HG03558 (cell line): Measurements from ENCODE around the gene CRYM.
"Not testable (repeated sequence)": the region's sequence is repeated elsewhere in the genome, so short reads cannot be mapped to it uniquely, and the experiment has no call there.

ENCODE experiments used
- ATAC-seq: cut with Tn5 transposase; IDR thresholded peaks from one replicate; pipeline ENCODE4 v1.9.1; 2021; ENCODE audit warnings: moderate number of reproducible peaks; ENCODE audit not compliant: unreplicated experiment; ENCODE audit errors: extremely low read depth

CRYM gene

GRCh38 chr16:21277927-21278706 is at the start of gene CRYM:
CRYM (minus strand) TSS chr16:21278290; CDS start chr16:21278251, 39 bp downstream.
- no peak for ATAC-seq

DNA sequence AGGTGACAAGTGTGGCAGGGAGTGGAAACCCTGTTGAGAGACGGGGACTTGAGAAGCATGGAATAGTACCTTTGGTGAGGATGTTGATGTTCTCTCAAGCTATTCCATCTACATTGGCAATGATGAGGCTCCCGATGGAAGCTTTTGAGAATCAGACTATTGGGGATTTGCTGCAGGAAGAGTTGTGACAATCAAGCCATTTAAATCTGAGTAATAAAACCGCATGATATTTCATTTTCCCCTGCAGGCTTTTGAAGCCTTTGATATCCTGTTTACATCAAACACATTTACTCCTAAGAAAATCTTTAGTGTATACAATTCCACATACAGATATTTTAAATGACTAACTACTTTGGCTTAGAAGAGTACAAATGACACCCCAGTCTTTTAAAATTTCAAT is 49.0 kb upstream of the CRYM start:
- no peak for ATAC-seq

DNA sequence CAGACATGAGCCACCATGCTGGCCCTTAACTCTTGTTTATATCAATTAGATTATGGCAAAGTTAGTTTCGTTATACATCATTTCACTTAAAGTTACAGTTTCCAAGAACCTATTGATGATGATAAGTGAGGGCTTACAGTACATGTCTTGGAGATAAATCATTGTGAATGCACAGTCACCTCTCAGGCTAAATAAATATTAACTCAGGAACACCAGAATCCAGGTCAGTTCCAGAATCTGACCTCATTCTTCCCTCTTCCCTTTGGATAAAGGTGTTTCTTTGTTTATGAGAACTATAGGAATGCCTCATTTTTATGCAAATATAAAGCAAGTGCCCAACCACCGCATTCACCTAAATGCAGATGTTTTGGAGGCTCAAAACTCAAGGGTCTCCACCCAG is 48.4 kb upstream of the CRYM start:
- ATAC-seq: no peak

DNA sequence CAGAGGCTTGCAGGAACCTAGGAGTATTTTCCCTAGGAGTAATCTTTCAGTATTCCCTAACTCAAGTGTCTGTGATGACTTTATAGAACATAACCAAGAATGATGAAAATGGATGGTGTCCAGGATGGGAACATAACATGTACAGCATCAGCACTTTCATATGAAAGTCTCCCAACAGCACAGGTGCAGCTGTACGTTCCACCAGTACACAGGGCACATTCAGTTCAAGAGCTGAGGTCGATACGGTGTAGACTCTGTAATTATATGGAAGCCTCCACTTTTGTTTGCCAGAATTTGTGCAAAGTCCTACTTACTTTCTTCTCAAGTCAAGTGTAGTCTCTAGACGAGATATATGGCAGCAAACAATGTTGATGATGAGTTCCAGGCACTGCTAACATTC is 46.2 kb upstream of the CRYM start:
- ATAC-seq: no peak

DNA sequence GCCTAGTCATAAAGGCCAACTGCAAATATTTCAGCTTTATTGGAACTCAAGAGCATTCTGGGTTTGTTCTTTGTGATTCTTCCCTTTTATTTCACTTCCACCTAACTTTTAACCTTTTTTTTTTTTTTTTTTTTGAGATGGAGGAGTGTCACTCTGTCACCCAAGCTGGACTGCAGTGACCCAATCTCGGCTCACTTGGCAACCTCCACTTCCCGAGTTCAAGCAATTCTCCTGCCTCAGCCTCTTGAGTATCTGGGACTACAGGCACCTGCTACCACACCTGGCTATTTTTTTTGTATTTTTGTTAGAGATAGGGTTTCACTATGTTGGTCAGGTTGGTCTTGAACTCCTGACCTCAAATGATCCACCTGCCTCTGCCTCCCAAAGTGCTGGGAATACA is 44.2 kb upstream of the CRYM start:
- ATAC-seq: not testable (repeated sequence)

DNA sequence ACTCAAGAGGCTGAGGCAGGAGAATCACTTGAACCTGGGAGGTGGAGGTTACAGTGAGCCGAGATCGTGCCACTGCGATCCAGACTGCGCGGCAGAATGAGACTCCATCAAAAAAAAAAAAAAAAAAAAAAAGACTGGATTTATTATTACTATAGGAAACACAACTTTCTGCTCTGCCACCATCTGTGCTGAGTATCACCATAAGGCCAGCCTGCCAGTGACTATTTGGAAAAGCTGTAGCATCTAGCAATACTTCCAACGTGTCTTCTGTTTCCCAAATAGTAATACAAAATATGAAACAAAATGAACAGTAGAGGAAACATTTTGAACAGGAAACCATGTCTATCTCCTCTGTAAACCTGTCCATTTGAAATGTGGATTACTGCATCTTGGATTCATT is 43.6 kb upstream of the CRYM start:
- ATAC-seq: no peak

- no peak for ATAC-seq
These were observed 36.2 kb upstream of the CRYM start for GRCh38 chr16:21314339-21314738.

DNA sequence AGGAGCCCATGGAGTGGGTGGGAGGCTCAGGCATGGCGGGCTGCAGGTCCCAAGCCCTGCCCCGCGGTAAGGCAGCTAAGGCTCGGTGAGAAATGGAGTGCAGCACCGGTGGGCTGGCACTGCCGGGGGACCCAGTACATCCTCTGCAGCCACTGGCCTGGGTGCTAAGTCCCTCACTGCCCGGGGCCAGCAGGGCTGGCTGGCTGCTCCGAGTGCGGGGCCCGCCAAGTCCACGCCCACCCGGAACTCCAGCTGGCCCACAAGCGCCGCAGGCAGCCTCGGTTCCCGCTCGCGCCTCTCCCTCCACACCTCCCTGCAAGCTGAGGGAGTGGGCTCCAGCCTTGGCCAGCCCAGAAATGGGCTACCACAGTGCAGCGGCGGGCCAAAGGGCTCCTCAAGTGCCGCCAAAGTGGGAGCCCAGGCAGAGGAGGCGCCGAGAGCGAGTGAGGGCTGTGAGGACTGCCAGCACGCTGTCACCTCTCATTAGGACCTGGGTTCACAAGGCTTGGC is 34.8 kb upstream of the CRYM start:
- not testable (repeated sequence) for ATAC-seq

- ATAC-seq: not testable (repeated sequence)
These were observed 34.0 kb upstream of the CRYM start for GRCh38 chr16:21312046-21312445.

GRCh38 chr16:21306712-21307111 is 28.6 kb upstream of the CRYM start:
- ATAC-seq: not testable (repeated sequence)

DNA sequence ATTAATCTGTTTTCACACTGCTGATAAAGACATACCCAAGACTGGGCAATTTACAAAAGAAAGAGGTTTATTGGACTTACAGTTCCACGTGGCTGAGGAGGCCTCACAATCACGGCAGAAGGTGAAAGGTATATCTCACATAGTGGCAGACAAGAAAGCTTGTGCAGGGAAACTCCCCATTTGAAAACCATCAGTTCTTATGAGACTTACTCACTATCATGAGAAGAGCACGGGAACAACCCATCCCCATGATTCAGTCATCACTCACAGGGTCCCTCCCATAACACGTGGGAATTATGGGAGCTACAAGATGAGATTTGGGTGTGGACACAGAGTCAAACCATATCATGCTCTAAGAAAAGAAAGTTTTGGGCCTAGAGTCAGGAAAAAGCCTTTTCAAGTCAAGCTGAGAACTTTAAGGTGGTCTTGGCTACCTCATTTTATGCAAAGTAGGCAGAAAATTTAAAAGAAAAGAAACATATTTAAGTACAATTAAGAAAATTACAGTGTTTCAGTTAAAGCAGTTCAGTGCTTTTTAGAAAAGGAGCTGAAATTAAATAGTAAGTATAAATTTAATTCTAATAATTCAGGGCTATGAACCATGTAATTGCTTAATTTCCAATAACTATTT is 24.9 kb upstream of the CRYM start:
- ATAC-seq: no peak

DNA sequence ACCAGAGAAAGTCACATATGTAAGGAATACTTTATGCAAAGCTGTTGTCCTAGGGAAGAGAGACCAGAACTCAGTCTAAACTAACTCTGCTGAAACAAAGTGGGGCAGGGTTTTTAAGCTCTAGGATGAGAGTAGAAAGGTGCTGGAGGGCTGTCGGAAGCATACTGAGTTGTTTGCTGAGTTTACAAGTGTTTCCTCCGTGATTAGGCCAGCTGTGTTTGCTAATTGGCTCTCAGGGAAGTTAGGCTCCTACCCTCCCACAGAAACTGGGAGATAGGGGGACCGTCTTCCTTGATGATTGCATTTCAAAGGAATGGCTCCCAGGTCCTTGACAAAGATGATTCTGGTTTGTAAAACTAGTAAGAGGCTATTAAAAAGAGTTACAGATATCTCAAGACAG is 24.4 kb upstream of the CRYM start:
- ATAC-seq: no peak

DNA sequence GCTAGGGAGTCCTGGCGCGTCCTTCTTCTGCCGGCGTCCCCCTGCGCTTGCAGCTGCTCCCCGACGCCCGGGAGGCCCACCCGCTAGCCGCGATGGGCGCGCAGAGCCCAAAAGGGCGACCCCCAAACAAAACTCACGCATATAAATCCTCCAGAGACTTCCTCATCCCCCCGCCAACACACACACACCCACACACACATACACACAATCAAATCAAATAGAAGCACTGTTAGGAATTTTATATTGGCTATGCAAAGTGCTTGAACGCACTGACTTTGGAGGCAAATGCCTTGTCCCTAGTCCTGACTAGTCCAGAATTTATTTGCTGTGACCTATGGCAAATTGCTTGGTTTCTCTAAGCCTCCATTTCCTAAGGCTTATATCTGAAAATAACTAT is 23.8 kb upstream of the CRYM start:
- ATAC-seq: no peak

GRCh38 chr16:21301168-21301894 is 23.2 kb upstream of the CRYM start:
- ATAC-seq: no peak

DNA sequence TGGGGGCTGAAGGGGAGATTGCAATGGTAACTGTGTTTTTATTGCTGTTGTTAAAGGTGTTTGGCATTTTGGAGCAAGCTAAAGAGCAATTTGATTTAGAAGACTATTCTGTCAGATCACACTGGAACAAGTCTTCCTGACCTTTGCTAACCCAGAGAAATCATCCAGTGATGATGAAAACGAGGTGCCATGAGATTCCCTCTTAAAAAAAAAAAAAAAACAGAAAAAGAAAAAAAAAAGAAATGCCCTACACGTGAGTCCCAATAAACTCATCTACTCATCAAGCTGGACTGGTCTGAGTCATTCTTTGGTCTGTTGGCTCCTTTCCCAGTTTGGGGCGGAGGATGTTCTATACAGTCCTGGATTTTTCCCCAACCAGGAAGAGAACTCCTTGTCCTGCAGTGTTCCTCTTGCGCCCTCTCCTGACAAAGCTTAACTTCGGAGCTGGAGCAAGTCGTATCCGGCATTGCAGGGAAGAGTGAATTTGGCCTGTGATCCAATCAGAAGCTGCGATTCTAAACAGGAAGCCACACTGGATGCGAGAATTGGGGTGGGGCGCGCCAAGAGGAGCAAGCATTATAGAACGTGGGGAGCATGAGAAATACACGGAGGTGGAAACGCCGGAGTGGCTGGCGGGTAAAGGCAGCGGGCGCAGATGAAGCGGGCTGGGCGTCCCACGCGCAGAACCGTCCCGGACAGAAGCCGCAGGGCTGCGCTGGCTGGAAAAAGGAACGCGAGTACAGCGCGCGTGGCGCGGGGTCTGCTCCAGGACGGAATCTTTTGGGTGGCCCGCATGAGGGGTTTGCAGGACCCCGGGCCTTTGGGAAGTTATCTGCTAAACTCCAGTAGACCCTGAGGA is 22.4 kb upstream of the CRYM start:
- ATAC-seq: no peak

GRCh38 chr16:21289789-21290188 is 11.7 kb upstream of the CRYM start:
- ATAC-seq: not testable (repeated sequence)

- ATAC-seq: no peak
These were observed 7.2 kb upstream of the CRYM start for GRCh38 chr16:21285314-21285713.

DNA sequence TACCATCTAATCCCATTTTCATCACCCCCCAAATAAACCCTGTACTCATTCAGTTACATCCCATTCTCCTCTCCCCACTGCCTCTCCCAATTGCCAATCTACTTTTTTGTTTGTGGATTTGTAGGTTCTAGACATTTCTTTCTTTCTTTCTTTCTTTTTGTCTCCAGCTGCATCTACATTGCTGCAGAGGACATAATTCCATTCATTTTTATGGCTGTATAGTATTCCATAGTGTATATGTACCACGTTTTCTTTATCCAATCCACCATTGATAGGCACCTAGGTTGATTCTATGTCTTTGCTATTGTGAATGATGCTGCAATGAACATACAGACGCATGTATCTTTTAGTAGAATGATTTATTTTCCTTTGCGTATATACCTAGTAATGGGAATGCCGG is 6.3 kb upstream of the CRYM start:
- ATAC-seq: no peak

DNA sequence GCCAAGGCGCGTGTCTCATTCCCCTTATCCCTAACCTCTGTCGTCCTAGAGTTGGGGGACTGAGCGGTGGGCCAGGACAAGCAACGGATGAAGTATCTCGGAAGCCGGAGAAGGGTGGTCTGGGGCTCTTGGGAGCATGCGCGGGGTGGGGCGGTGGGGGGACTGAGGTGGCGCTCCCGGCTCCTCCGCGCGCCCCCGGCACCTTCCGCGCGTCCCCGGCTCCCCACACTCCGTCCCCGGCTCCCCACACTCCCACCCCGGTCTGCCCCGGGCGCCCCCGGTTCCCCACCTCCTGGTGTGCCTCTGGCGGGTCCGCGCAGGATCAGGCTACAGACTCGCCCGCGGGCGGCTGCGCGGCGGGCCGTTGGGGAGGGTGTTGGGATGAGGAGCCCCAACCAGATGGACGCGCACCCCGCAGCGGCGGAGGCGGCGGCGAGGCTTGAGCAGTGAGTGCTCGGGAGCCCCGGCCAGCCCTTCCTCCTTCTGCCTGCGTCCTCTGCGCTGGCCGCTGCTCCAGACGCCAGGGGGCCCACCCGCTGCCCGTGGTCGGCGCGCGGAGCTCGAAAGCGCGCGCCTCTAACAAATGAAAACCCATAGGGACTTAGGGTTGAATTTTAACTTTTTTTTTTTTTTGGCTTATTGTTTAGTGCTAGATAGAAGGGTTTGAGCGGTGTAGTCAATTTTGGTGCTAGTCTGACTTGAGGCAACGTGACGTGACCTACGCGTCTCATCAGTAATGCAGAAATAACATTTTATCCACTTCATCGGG is 5.6 kb upstream of the CRYM start:
- no peak for ATAC-seq
